Myometrial cell (primary cell): ENCODE data around the gene DYNLT2. TPM values are rescaled to one million over a fixed set of nuclear protein-coding genes. Genes with fewer than 3 reads are reported as not detected.

Experiments
- total RNA-seq: library from RNA; depleted of rRNA; stranded (reverse); fragments of >200 nt; gene quantifications from 2 replicates; pipeline ENCODE4 v1.2.3, GENCODE V29; 2015

The DYNLT2 gene
- 0.35 and 1.7 TPM in 2 replicates for total RNA-seq

GRCh38 chr6:169751242-169752073 lies at the start of gene DYNLT2, which contains the start of gene ERMARD:
Gene DYNLT2, minus strand, starts transcription at chr6:169751572. Its CDS starts 114 bp downstream, at chr6:169751458.
Gene ERMARD, plus strand, starts transcription at chr6:169751622. Its CDS starts 36 bp downstream, at chr6:169751658.

DNA sequence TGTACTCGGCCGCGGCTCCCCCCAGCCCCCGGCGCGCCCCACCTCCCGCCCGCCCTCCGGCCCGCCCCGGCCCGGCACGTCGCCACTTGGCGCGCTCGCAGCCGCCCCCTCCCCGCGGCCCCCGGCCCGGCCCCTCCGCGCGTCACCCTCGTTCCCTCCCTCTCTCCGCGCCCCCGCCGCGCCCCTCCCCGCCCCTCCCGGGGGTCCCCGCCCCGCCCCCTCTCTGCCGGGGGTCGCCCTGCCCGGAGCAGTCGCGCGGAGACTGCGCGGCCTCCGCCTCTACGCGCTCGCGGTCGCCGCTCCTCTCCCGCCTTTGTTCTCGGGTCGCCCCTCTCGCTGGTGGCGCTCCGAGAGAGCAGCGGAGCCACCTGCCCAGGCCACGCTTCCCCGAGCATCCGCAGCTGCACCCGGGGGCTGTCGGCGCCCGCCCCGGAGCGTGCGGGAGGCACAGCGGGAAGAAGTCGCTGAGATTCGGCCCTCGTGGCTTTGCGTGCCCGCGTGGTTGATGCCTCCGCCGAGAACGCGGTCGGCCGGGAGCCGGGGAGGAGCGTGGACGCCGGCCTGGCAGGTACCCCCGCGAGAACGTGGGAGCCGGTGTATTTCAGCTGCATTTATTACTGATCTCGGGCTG lies 26.8 kb downstream of the DYNLT2 start, which contains the start of gene PHF10:
Gene PHF10 (minus strand): TSS at position 7 of the 631 bp plus-strand sequence. CDS start 569 bp downstream, outside the sequence.

GRCh38 chr6:169701954-169702839 lies 49.2 kb downstream of the DYNLT2 start, which contains the start of the genes C6orf120 and WDR27:
Gene C6orf120, plus strand, starts transcription at chr6:169702126. Its CDS starts 334 bp downstream, at chr6:169702460.
Gene WDR27, minus strand, starts transcription at chr6:169702029. Its CDS starts 13,024 bp downstream, at chr6:169689005.

Other genes with a start within 250 kb of the DYNLT2 start
- 14.4 and 17.0 TPM in 2 replicates for gene WDR27, start 49.5 kb downstream of the DYNLT2 start, total RNA-seq
- 53.9 and 55.6 TPM in 2 replicates for gene C6orf120, start 49.4 kb downstream of the DYNLT2 start, total RNA-seq
- 5.2 and 8.2 TPM in 2 replicates for gene PHF10, start 27.1 kb downstream of the DYNLT2 start, total RNA-seq
- 20.2 and 22.5 TPM in 2 replicates for gene ERMARD, start 50 bp upstream of the DYNLT2 start, total RNA-seq